ENCODE measurements around the gene KLHDC3. TPM values are rescaled to one million over a fixed set of nuclear protein-coding genes. Genes with fewer than 3 reads are reported as not detected.

Gene KLHDC3
- total and polyA plus RNA-seq, 2 of the 13 experiments (the other 11 are each of a cell fraction or from before 2014, with no cell fraction given), result 78.3 to 91.5 TPM

- TF ChIP-seq ZBTB4 (CRISPR knock-in tag; IDR thresholded peaks at IDR 0.05; ENCODE audit: borderline replicate concordance), result no peak
- TF ChIP-seq FOXK1 (CRISPR knock-in tag; IDR thresholded peaks at IDR 0.05; ENCODE audit: borderline replicate concordance, low read depth), result peak; percentile 98
- no peak for TF ChIP-seq ZSCAN12 (CRISPR knock-in tag; IDR thresholded peaks at IDR 0.05)
- TF ChIP-seq SIX4 (CRISPR knock-in tag; IDR thresholded peaks at IDR 0.05), result peak; percentile 45; the same call in 1 of the 2 replicates
- TF ChIP-seq USF2 (IDR thresholded peaks at IDR 0.05; ENCODE audit: low read depth, low read length), result peak; percentile 52
- peak; percentile 79; the same call in 1 of the 2 replicates for TF ChIP-seq USF2 (CRISPR knock-in tag; IDR thresholded peaks at IDR 0.05; ENCODE audit: borderline replicate concordance)
- TF ChIP-seq HNRNPL (IDR thresholded peaks at IDR 0.05; ENCODE audit: low read depth, low read length), result peak; percentile 47
- no peak for TF ChIP-seq SMARCE1 (IDR thresholded peaks at IDR 0.05; ENCODE audit: borderline replicate concordance)
- TF ChIP-seq IKZF4 (CRISPR knock-in tag; IDR thresholded peaks at IDR 0.05; ENCODE audit: borderline replicate concordance, low read depth, not compliant biosample characterization), result no peak
- TF ChIP-seq HMGXB3 (CRISPR knock-in tag; IDR thresholded peaks at IDR 0.05; ENCODE audit: borderline replicate concordance), result peak; percentile 57; the same call in 1 of the 2 replicates
- no peak for TF ChIP-seq ZNF737 (CRISPR knock-in tag; IDR thresholded peaks at IDR 0.05; ENCODE audit: borderline replicate concordance)
- TF ChIP-seq ZSCAN29 (CRISPR knock-in tag; conservative IDR thresholded peaks at IDR 0.05), result 0 out of 2 replicates have a peak, but pooled peaks have one; percentile 27
- no peak for TF ChIP-seq CBX2 (IDR thresholded peaks at IDR 0.05; ENCODE audit: low read depth, low read length)
- no peak for TF ChIP-seq CBX2 (CRISPR knock-in tag; IDR thresholded peaks at IDR 0.05; ENCODE audit: low read depth)
- TF ChIP-seq ZNF280B (CRISPR knock-in tag; IDR thresholded peaks at IDR 0.05; ENCODE audit: borderline replicate concordance), result no peak; the same call in none of the 2 replicates
- TF ChIP-seq YEATS4 (CRISPR knock-in tag; IDR thresholded peaks at IDR 0.05; ENCODE audit: borderline replicate concordance), result peak; percentile 34; the same call in 1 of the 2 replicates
These were observed 45.4 kb downstream of the KLHDC3 start, which contains the start of the genes KLC4 and MRPL2 (continued) for GRCh38 chr6:43059168-43060033.
